ENCODE measurements around the gene NDFIP2.

The NDFIP2 gene

GRCh38 chr13:79485014-79485811, 4.3 kb downstream of the NDFIP2 start:
- H3K27me3 ChIP-seq (ENCODE audit: insufficient read depth, poor library complexity, severe bottlenecking) = peaks cover 5% of the 10 kb centered on the region
- peak in 1 of 2 experiments; percentile 78 for DNase-seq (ENCODE audit: low read depth in 1 of 2, low spot score in 1 of 2)
- H3K4me3 ChIP-seq (replicated peaks; ENCODE audit: insufficient read depth, low read length) = no peak overlapping the region
- TF ChIP-seq SPI1 (IDR thresholded peaks at IDR 0.05; ENCODE audit: borderline replicate concordance, low read depth) (peak; percentile 69; the same call in 1 of the 2 replicates), GABPA (IDR thresholded peaks at IDR 0.05; ENCODE audit: low read depth) (no peak), CTCF (IDR thresholded peaks at IDR 0.05; ENCODE audit: insufficient read depth, low read length) (no peak), POLR2AphosphoS5 (IDR thresholded peaks at IDR 0.05; ENCODE audit: low read depth) (no peak), REST (IDR thresholded peaks at IDR 0.05; ENCODE audit: insufficient replicate concordance, low read depth) (no peak)
- peak overlapping the region; percentile 33 for H3K27ac ChIP-seq (replicated peaks)

GRCh38 chr13:79486433-79487188, 5.7 kb downstream of the NDFIP2 start:
- H3K27ac ChIP-seq (replicated peaks) = no peak overlapping the region
- TF ChIP-seq POLR2AphosphoS5 (IDR thresholded peaks at IDR 0.05; ENCODE audit: low read depth) = no peak
- DNase-seq (ENCODE audit: low read depth in 1 of 2, low spot score in 1 of 2) = no peak
- H3K4me3 ChIP-seq (replicated peaks; ENCODE audit: insufficient read depth, low read length) = no peak overlapping the region
- peaks cover 4% of the 10 kb centered on the region for H3K27me3 ChIP-seq (ENCODE audit: insufficient read depth, poor library complexity, severe bottlenecking)

GRCh38 chr13:79490326-79490725, 9.4 kb downstream of the NDFIP2 start:
- Histone ChIP-seq H3K27me3 (ENCODE audit: insufficient read depth, poor library complexity, severe bottlenecking) (no peaks in the 10 kb centered on the region), H3K4me3 (replicated peaks; ENCODE audit: insufficient read depth, low read length) (no peak overlapping the region), H3K27ac (replicated peaks) (no peak overlapping the region)
- TF ChIP-seq CTCF (IDR thresholded peaks at IDR 0.05; ENCODE audit: insufficient read depth, low read length) (no peak), GABPA (IDR thresholded peaks at IDR 0.05; ENCODE audit: low read depth) (no peak), POLR2AphosphoS5 (IDR thresholded peaks at IDR 0.05; ENCODE audit: low read depth) (no peak), REST (IDR thresholded peaks at IDR 0.05; ENCODE audit: insufficient replicate concordance, low read depth) (no peak), SPI1 (IDR thresholded peaks at IDR 0.05; ENCODE audit: borderline replicate concordance, low read depth) (no peak)
- no peak for DNase-seq (ENCODE audit: low read depth in 1 of 2, low spot score in 1 of 2)

GRCh38 chr13:79490824-79491223, 9.9 kb downstream of the NDFIP2 start:
- no peak for TF ChIP-seq CTCF (IDR thresholded peaks at IDR 0.05; ENCODE audit: insufficient read depth, low read length)
- TF ChIP-seq REST (IDR thresholded peaks at IDR 0.05; ENCODE audit: insufficient replicate concordance, low read depth) = no peak
- TF ChIP-seq GABPA (IDR thresholded peaks at IDR 0.05; ENCODE audit: low read depth) = no peak
- TF ChIP-seq POLR2AphosphoS5 (IDR thresholded peaks at IDR 0.05; ENCODE audit: low read depth) = no peak
- Histone ChIP-seq H3K27me3 (ENCODE audit: insufficient read depth, poor library complexity, severe bottlenecking) (no peaks in the 10 kb centered on the region), H3K4me3 (replicated peaks; ENCODE audit: insufficient read depth, low read length) (no peak overlapping the region), H3K27ac (replicated peaks) (no peak overlapping the region)
- no peak for DNase-seq (ENCODE audit: low read depth in 1 of 2, low spot score in 1 of 2)

Data from HL-60 (cell line).